Lower leg skin (tissue), 3 donors: ENCODE measurements around the gene FOXD1.
"Not testable (repeated sequence)": the region's sequence is repeated elsewhere in the genome, so short reads cannot be mapped to it uniquely, and the experiment has no call there.

ENCODE experiments used
- CTCF ChIP-seq, 3 donors: fragments of 450-650 bp; IDR thresholded peaks; one replicate each; pipeline ENCODE4 v1.5.1; 2016; ENCODE audit warnings: antibody characterized with exemption in 3 of 3, mild to moderate bottlenecking in 3 of 3, moderate library complexity in 2 of 3
- POLR2A ChIP-seq, 2 donors: fragments of 450-650 bp; IDR thresholded peaks; one replicate each; pipeline ENCODE4 v1.6.1; 2016 to 2017; ENCODE audit warnings: antibody characterized with exemption in 2 of 2, mild to moderate bottlenecking in 1 of 2, moderate library complexity in 1 of 2

DNA sequence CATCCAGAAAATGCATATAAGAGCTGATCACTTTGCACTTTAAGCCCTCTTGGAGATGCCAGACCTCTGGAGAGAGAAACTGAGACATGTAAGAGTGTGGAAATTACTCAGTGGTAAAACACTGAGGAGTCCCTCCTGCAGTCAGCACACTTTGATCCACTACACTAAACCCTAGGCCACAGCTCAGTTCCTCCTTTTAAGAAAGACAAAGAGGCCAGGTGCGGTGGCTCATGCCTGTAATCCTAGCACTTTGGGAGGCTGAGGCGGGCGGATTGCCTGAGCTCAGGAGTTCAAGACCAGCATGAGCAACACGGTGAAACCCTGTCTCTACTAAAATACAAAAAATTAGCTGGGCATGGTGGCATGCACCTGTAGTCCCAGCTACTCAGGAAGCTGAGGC, 38.7 kb upstream of the FOXD1 start:
- not testable (repeated sequence) for TF ChIP-seq CTCF, POLR2A (IDR thresholded peaks at IDR 0.05)
